ENCODE results near the gene UGT3A1.

- no peak for TF ChIP-seq CTCF (IDR thresholded peaks at IDR 0.05; ENCODE audit: extremely low read depth in 1 of 2, insufficient read depth in 1 of 2, low read depth in 1 of 2, low read length in 2 of 2)
- no peak for TF ChIP-seq JUN (IDR thresholded peaks at IDR 0.05; ENCODE audit: borderline replicate concordance, insufficient read depth, insufficient read length, low read depth)
- TF ChIP-seq POLR2A (IDR thresholded peaks at IDR 0.05; ENCODE audit: low read depth, low read length): no peak
- TF ChIP-seq POLR2AphosphoS5 (IDR thresholded peaks at IDR 0.05; ENCODE audit: insufficient read depth, low read depth, low read length): no peak
- TF ChIP-seq EZH2 (IDR thresholded peaks at IDR 0.05; ENCODE audit: borderline replicate concordance, low read depth, low read length, severe bottlenecking): no peak
- no peak for TF ChIP-seq GATA2 (IDR thresholded peaks at IDR 0.05; ENCODE audit: insufficient read depth, insufficient read length, low read depth, low read length)
- TF ChIP-seq MYC (IDR thresholded peaks at IDR 0.05; ENCODE audit: low read depth, low read length): no peak
Measured at GRCh38 chr5:35971878-35972210, 19.3 kb downstream of the UGT3A1 start.

Data from endothelial cell of umbilical vein (primary cell).